ENCODE measurements around the gene MACF1.

DNA sequence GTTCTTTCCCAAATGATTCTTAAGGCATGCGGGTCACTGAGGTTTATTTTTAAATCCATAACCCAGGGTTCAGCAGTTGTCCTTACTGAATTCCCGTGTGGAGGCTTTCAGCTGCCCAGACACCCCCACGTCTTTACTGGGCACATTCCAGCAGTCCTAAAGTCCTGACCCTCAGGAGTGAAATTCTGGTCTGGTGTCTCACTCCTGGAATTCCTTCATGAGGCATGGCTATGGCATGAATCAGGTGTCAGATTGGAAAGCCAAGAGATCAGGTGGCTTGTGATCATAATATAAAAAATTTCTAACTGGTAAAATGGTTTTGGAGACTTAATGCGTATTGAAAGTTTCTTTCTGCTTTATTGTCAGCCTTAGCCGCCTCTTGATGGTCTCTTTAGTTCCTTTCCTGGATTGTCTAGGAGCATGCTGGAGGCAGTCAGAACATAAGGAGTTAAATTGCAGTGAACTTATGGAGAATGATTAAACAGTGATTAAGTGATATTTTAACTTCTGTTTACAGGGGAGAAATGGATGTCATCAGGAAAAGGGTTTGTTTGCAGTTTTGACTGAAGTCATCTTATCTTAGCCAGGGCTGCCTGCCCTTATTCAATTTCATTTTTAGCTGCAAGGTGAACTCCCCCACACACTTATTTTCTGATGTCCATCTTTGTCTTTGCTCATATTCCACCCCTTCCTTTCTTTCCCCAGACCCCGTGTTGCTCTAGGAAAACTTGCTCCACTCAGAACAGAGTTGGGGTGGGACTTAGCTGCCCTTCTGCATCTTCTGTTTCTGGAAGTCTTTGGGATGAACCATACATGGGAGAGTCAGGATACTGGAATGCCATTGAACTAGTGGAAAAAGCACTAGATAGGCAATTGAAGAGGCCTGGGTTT is 25.7 kb upstream of the MACF1 start:
- TF ChIP-seq POLR2A (IDR thresholded peaks at IDR 0.05; ENCODE audit: extremely low read depth, insufficient read length) (no peak), MYC (IDR thresholded peaks at IDR 0.05; ENCODE audit: low read depth, low read length) (no peak)
- TF ChIP-seq, protein P1, sequence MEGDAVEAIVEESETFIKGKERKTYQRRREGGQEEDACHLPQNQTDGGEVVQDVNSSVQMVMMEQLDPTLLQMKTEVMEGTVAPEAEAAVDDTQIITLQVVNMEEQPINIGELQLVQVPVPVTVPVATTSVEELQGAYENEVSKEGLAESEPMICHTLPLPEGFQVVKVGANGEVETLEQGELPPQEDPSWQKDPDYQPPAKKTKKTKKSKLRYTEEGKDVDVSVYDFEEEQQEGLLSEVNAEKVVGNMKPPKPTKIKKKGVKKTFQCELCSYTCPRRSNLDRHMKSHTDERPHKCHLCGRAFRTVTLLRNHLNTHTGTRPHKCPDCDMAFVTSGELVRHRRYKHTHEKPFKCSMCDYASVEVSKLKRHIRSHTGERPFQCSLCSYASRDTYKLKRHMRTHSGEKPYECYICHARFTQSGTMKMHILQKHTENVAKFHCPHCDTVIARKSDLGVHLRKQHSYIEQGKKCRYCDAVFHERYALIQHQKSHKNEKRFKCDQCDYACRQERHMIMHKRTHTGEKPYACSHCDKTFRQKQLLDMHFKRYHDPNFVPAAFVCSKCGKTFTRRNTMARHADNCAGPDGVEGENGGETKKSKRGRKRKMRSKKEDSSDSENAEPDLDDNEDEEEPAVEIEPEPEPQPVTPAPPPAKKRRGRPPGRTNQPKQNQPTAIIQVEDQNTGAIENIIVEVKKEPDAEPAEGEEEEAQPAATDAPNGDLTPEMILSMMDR (IDR thresholded peaks at IDR 0.05; ENCODE audit: low read depth, low read length), result no peak
- TF ChIP-seq, protein P2, sequence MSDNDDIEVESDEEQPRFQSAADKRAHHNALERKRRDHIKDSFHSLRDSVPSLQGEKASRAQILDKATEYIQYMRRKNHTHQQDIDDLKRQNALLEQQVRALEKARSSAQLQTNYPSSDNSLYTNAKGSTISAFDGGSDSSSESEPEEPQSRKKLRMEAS (IDR thresholded peaks at IDR 0.05; ENCODE audit: low read depth, low read length), result no peak

Measured in NB4 (cell line).